Stimulated activated CD8-positive, alpha-beta memory T cell treated with anti-CD3 and anti-CD28 coated beads, Interleukin-12 subunit alpha, Interleukin-12 subunit beta, amount 100 ng/mL, for 1 hour (primary cell): ENCODE data around the gene B3GNT5.

Experiments
- DNase-seq: peaks from one replicate; pipeline ENCODE4 v3.0.0-alpha.2; 2020; ENCODE audit warnings: low read depth

B3GNT5 gene, protein sequence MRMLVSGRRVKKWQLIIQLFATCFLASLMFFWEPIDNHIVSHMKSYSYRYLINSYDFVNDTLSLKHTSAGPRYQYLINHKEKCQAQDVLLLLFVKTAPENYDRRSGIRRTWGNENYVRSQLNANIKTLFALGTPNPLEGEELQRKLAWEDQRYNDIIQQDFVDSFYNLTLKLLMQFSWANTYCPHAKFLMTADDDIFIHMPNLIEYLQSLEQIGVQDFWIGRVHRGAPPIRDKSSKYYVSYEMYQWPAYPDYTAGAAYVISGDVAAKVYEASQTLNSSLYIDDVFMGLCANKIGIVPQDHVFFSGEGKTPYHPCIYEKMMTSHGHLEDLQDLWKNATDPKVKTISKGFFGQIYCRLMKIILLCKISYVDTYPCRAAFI

DNA sequence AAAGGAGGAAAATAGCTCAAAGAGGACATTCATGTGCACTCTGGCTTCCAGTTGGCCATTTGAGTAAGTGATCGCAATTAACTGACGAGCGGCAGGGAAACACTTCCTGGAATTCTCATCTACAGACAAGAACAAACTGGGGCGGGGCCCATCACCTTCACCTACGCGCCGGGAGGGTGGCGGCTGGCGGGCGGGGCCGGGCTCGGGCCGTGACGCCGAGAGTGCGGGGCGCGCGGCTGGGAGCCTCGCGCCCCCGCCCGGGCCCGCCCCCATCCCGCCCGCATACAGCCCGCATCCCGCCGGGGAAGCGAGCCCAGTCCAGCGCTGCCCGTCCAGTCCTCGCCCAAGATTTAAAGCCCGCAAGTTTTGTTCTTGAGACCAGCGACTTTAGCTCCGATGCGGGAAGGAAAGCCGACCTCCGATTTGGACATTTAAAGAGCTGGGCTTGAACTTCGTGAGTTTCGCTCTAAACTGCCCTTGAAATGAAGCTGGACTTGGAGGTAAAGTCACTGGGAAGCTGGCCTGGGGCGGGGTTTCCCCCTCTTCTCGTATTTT lies at the start of gene B3GNT5:
Gene B3GNT5 (plus strand): TSS at position 281 of the 555 bp plus-strand sequence. CDS start 16,546 bp downstream, outside the sequence.
- DNase-seq = no peak

DNA sequence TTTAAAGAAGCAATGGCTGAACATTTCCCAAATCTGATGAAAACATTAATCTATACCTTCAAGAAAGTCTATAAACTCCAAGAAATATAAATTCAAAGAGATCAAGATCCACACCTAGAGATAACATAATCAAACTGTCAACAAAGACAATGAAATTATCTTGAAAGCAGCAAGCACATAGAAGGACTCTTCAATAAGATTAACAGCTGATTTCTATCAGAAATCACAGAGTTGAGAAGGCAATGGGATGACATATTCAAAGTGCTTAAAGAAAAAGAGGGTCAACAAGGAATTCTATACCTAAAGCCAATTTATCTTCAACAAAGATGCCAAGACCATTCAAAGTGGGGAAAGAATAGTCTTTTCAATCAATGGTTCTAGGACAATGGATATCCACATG lies 49.4 kb upstream of the B3GNT5 start:
- no peak for DNase-seq

DNA sequence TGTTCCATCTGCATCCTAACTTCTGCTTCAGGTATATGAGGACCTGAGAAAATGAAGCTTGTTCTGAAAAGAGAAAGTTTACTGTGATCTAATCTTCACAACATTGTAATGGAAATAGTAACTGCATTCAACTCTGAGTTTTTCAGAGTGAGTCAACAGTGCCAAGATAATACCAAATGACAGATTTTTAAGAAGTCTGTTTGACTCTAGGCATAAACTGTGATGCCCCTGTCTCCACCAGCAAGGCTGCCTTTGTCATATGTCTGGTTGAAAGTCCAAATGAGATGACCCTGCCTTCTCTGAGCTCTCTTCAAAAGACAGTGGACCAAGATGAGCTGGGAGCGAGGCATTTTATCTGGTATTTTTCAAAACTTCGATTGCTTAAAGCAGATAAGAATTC lies 44.8 kb upstream of the B3GNT5 start:
- DNase-seq = no peak

GRCh38 chr3:183208800-183209199 lies 44.3 kb upstream of the B3GNT5 start:
- no peak for DNase-seq

GRCh38 chr3:183210341-183210740 lies 42.7 kb upstream of the B3GNT5 start:
- no peak for DNase-seq

- no peak for DNase-seq
Measured at GRCh38 chr3:183210862-183211341, 42.2 kb upstream of the B3GNT5 start.

GRCh38 chr3:183211352-183211751 lies 41.7 kb upstream of the B3GNT5 start:
- DNase-seq = no peak

DNA sequence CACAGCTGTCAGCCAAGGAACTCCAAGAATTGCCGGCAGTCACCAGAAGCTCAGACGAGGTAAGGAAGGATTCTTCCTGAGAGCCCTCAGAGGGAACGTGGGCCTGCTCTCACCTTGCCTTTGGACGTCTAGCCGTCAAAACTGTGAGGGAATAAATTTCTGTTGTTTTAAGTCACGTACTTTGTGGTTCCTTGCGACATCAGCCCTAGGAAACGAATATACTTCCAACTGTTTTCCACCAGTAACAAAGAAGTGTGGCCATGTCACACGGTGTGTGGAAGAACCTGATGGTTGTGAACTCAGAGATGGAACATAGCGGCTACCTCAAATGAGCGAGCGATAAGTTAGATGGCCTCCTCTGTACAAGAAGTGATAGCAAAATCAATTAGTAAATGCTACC lies 41.0 kb upstream of the B3GNT5 start:
- DNase-seq = no peak

DNA sequence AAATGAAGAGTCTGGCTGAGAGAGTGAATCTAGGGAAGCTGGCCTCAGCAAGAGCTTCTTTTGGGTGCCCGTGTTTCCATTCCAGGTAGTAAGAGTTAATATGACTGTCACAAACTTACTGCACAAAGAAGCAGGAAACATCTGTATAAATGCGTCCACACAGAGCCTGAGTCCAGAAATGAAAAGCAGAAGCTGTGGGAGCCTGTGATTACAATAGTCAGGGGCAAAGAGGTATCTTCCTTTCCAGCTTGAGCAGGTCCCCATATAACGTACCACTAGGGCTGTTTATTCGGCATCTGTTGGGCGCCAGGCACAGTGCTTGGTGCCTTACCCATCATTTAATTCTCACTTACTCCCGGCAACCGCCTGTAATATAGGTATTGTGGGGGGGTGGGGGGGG lies 40.5 kb upstream of the B3GNT5 start:
- DNase-seq = no peak

GRCh38 chr3:183213415-183214276 lies 39.4 kb upstream of the B3GNT5 start:
- DNase-seq = no peak

- no peak for DNase-seq
Measured at GRCh38 chr3:183214277-183214612, 38.8 kb upstream of the B3GNT5 start.

DNA sequence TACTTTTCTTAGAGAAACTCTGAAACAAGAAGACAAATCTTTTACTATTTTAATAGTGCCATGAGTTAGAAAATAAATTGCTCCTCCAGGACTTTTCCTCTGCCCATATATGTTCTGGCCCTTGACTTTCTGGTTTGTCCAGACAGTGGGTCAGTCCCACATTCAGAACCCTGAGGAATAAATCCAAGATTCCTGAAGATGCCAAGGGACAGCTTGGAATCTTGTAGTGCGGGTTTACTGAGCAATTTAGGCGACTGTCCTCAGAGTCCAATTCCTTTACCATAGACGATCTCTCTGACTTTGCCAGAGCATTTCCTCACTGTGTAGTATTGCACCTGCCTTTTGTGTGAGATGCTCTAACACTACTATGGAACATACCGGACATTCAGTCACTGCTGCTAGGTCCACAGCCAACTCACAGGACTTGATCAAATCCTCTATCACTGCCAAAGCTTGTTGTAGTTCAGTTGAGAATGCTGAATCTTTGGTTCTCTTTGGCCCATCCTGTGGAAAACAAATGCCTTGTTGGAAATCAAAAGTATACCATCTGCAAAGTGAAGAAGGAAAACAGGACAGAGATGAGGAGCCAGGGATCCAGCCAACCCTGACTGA lies 37.4 kb upstream of the B3GNT5 start:
- no peak for DNase-seq

GRCh38 chr3:183217548-183218332 lies 35.3 kb upstream of the B3GNT5 start:
- no peak for DNase-seq

- no peak for DNase-seq
Measured at GRCh38 chr3:183218826-183219225, 34.2 kb upstream of the B3GNT5 start.

- no peak for DNase-seq
Measured at GRCh38 chr3:183220828-183221227, 32.2 kb upstream of the B3GNT5 start.

DNA sequence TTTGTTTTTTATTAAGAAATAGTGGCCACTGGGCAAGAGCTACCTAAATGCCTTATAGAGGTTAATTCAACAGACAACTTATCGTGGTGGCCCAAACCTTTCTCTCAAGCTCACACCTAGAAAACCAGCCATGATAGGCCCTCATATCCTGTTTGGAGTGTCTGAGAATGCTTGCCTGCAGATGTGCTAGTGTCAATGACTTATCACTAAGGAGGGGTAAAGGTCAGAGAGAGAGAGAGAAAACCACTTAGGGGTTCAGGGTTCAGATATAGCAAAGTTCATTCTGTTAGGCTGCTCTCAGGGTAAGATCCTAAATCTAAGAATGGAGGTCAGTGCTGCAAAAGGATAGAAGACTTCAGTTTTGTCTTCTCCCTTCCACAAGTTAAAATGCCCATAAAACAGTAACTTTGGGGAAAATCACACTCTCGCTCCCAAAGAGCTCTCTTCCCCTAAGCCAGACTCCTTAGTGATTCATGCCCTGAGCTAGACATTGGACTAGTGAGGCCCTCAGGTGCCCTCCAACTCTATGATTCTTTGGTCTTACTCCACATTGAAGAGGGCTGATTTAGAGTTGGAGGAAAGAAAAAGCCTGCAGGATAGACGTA lies 30.3 kb upstream of the B3GNT5 start:
- no peak for DNase-seq

DNA sequence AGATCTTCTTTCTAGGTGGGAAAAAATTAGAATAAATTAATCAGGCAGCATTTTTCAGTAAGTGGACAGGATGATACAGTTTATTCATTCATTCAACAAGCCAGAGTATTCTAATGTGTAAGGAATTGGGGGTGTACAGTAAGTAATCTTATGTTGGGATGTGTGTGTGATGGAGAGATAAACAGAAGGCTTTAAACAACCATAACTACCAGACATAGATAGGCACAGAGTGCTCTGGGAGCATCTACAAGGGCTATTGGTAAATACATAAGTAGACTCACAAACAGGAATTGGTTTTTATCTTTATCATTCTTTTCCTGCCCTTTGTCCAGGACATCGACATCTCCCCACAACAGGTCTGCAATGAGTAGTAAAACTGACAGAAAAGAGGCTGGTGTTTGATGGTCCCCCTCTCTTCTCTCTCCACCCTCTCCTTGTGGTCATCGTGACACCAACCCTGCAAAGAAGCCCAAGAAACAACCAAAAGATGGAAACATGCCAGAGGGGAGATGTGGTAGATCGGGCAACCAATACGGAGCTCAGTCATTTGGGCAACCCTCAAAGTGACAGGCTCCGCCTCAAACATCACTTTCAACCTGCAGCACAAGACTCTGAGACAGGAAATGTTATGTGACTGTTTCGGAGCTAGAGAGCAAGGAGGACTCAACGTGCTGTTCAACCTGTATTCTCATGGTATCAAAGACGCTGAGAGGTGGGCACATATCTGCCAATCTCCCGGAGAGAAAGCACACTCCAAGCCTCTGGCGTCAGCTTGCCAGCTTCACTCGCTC lies 28.7 kb upstream of the B3GNT5 start:
- DNase-seq = no peak

DNA sequence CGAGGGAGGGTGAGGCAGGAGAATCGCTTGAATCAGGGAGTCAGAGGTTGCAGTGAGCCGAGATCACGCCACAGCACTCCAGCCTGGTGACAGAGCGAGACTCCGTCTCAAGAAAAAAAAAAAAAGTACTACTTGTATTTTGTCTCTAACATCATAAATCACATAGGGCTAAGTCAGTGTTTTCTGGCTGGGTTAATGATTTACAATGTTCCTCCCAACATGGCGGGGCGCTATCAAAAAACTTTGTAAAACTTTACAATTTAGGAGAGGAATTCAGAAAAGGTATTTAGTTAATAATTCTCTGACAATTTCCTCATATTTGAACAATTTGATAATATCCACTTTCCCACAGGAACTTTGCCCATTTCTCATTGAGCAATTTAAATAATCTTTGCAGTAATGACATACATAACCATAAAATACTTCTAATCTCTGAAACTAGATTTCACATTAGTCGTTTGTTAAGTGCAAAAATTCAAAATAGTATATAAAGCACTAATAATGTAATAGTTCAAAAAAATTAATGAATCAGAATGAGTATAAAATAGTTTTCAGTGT lies 26.6 kb upstream of the B3GNT5 start:
- DNase-seq = no peak

DNA sequence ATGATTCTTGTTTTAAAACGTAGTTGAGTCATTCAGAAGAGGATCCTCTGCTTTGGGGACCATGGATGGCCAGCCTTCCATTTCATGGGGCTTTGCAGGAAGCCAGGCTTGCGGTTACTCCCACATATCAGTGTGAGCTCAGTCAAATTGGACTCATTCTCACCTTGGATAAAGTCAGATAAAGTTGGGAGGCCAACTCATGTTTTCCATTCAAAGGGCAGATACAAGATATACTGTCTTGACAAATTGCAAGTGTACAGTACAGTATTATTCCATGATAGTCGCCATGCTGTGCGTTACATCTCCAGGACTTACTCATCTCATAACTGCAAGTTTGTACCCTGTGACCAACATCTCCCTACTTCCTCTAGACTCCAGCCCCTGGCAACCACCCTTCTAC lies 25.5 kb upstream of the B3GNT5 start:
- DNase-seq = no peak

DNA sequence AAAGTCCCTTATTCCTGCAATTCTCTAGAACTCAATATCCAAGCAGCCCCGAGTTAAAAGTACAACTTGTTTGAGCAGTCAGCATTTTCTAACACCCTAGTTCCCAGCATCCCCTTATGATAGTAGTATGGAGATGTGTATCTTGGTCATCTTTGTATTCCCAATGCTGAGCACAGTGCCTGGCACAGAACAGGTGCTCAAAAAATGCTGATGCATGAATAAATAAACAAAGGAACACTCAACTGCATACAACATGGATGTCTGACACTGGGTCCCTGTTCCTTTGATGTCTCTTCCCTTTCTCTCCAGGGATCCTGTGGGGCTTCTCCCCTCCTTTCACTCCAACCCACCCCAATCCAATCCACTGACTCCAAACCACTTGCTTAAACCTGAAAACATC lies 23.9 kb upstream of the B3GNT5 start:
- DNase-seq = no peak
